ENCODE results near the gene ULK4.
"Not testable (repeated sequence)": the region's sequence is repeated elsewhere in the genome, so short reads cannot be mapped to it uniquely, and the experiment has no call there.

Gene ULK4

GRCh38 chr3:41961751-41962679 is at the start of gene ULK4:
Gene ULK4, minus strand, starts transcription at chr3:41962103. Its CDS starts 7,344 bp downstream, at chr3:41954759.
- DNase-seq (ENCODE audit: low read depth): peak; percentile 89

- DNase-seq (ENCODE audit: low read depth): no peak
These were observed 48.6 kb upstream of the ULK4 start for GRCh38 chr3:42010530-42010929.

- no peak for DNase-seq (ENCODE audit: low read depth)
These were observed 47.6 kb upstream of the ULK4 start for GRCh38 chr3:42009456-42009855.

GRCh38 chr3:42007785-42008184 is 45.9 kb upstream of the ULK4 start:
- DNase-seq (ENCODE audit: low read depth): no peak

GRCh38 chr3:42005401-42005800 is 43.5 kb upstream of the ULK4 start:
- no peak for DNase-seq (ENCODE audit: low read depth)

- no peak for DNase-seq (ENCODE audit: low read depth)
These were observed 40.9 kb upstream of the ULK4 start for GRCh38 chr3:42002790-42003189.

GRCh38 chr3:42001777-42002176 is 39.9 kb upstream of the ULK4 start:
- no peak for DNase-seq (ENCODE audit: low read depth)

- no peak for DNase-seq (ENCODE audit: low read depth)
These were observed 38.0 kb upstream of the ULK4 start for GRCh38 chr3:41999909-42000308.

GRCh38 chr3:41997702-41998550 is 36.0 kb upstream of the ULK4 start:
- DNase-seq (ENCODE audit: low read depth): no peak

GRCh38 chr3:41991437-41991836 is 29.5 kb upstream of the ULK4 start:
- DNase-seq (ENCODE audit: low read depth): no peak

GRCh38 chr3:41989518-41989917 is 27.6 kb upstream of the ULK4 start:
- DNase-seq (ENCODE audit: low read depth): no peak

- DNase-seq (ENCODE audit: low read depth): no peak
These were observed 25.7 kb upstream of the ULK4 start for GRCh38 chr3:41987627-41988026.

- no peak for DNase-seq (ENCODE audit: low read depth)
These were observed 24.7 kb upstream of the ULK4 start for GRCh38 chr3:41986561-41986960.

- DNase-seq (ENCODE audit: low read depth): no peak
These were observed 23.1 kb upstream of the ULK4 start for GRCh38 chr3:41985018-41985417.

GRCh38 chr3:41983091-41983490 is 21.2 kb upstream of the ULK4 start:
- DNase-seq (ENCODE audit: low read depth): not testable (repeated sequence)

- DNase-seq (ENCODE audit: low read depth): not testable (repeated sequence)
These were observed 15.5 kb upstream of the ULK4 start for GRCh38 chr3:41977401-41977800.

- DNase-seq (ENCODE audit: low read depth): no peak
These were observed 13.7 kb upstream of the ULK4 start for GRCh38 chr3:41975416-41976103.

- no peak for DNase-seq (ENCODE audit: low read depth)
These were observed 12.3 kb upstream of the ULK4 start for GRCh38 chr3:41974223-41974622.

GRCh38 chr3:41972802-41973201 is 10.9 kb upstream of the ULK4 start:
- DNase-seq (ENCODE audit: low read depth): no peak

GRCh38 chr3:41966206-41966605 is 4.3 kb upstream of the ULK4 start:
- no peak for DNase-seq (ENCODE audit: low read depth)

- no peak for DNase-seq (ENCODE audit: low read depth)
These were observed 1.9 kb upstream of the ULK4 start for GRCh38 chr3:41963823-41964222.
